ENCODE data around the gene APOF.

Gene APOF

GRCh38 chr12:56315249-56315621 is 47.4 kb downstream of the APOF start:
- Histone ChIP-seq H3K4me1 (ENCODE audit: control insufficient read depth in 1 of 2, insufficient read depth in 1 of 2, low read depth in 1 of 2, low read length in 1 of 2) (peaks cover 13 to 17% of the 10 kb centered on the region in 2 experiments), H3K27me3 (no peaks in the 10 kb centered on the region), H3K27ac (peak overlapping the region; percentile 96), H3K36me3 (peaks cover 8% of the 10 kb centered on the region), H3K4me3 (ENCODE audit: low read depth in 1 of 2, low read length in 1 of 2) (peak overlapping the region; percentile 94 to 98), H3K9me3 (no peaks in the 10 kb centered on the region)
- no peak for TF ChIP-seq CTCF (IDR thresholded peaks at IDR 0.05)

- Histone ChIP-seq H3K27me3 (no peaks in the 10 kb centered on the region), H3K4me3 (ENCODE audit: low read depth in 1 of 2, low read length in 1 of 2) (no peak overlapping the region), H3K4me1 (ENCODE audit: control insufficient read depth in 1 of 2, insufficient read depth in 1 of 2, low read depth in 1 of 2, low read length in 1 of 2) (peaks cover 8 to 12% of the 10 kb centered on the region in 2 experiments), H3K9me3 (no peaks in the 10 kb centered on the region), H3K27ac (no peak overlapping the region), H3K36me3 (peaks cover 12% of the 10 kb centered on the region)
- TF ChIP-seq CTCF (IDR thresholded peaks at IDR 0.05), result no peak
Observed at GRCh38 chr12:56311003-56311402, 51.7 kb downstream of the APOF start.

Data from neutrophil (primary cell).